GM18505 (cell line): ENCODE results near the gene SLC44A3.
A peak's percentile ranks its signal among the peaks of the same experiment; 100 is the strongest.

ENCODE experiments used
- ATAC-seq: cut with Tn5 transposase; IDR thresholded peaks from one replicate; pipeline ENCODE4 v1.9.1; 2021; ENCODE audit not compliant: unreplicated experiment
- POLR2A ChIP-seq: IDR thresholded peaks from 4 replicates; pipeline ENCODE4 v1.6.1; 2011; ENCODE audit warnings: borderline replicate concordance; ENCODE audit not compliant: insufficient read depth, insufficient read length; ENCODE audit errors: extremely low read depth

Gene SLC44A3

DNA sequence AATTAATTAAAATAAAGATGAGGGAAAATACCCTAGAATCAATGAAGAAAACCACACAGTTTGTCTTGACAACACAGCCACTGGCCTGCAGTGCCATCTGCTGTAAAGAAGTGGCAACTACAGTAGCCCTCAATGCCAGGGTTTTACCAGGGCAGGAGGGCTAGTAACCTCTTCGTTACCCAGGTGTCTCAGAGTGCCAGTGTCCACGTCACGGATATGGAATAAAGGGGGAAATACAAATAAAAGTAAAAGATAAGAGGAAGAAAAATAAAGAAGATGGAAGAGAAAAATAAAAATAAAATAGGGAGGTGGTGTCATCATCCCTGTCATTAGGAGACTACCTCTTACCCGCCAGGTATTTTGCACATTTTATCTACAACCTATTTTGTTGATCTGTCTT lies 14.2 kb upstream of the SLC44A3 start:
- ATAC-seq, result peak; percentile 59
- TF ChIP-seq POLR2A, result no peak

DNA sequence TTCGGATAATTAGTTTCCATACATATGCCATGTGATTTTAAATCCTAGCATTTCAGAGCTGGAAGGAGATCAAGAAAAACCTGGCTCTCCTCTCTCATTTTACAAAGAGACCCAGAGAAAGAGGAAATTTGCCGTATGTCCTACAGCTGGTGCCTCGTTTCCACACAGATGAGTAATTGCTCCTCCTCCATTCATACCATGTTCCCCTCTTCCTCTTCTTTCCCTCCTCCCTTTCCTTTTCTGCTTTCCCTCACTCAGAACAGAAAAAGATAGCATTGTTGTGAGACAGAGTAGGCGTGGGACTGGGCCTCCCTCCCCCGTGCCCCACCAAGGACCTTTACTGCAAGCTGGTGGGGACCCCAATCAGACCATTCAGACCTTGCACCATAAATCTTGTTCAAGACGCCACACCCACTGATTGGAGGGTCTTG lies 13.7 kb upstream of the SLC44A3 start:
- TF ChIP-seq POLR2A, result no peak
- no peak for ATAC-seq

DNA sequence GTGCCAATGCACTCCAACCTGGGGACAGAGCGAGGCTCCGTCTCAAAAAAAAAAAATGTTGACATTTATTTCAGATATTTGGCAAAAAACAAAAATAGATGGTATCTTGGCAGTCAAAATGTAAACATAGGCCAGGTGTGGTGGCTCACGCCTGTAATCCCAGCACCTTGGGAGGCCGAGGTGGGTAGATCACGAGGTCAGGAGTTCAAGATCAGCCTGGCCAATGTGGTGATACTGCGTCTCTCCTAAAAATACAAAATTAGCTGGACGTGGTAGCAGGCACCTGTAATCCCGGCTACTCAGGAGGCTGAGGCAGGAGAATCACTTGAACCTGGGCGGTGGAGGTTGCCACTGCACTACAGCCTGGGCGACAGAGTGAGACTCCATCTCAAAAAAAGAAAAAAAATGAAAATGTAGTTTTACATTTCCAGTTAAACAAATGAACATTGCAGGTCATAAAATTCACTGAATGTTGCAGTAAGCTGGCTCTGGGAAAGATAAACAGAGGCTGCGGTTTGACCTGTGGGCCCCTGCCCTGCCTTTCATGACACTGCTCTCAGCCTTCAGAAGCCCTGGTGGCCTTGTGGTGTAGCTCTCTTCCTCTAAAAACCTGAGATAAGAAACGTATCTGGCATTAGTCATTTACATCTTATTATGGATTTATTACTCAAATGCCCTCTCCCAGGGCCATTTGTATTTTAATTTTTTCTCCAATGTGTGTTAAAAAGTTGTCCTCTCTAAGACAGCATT lies 12.2 kb upstream of the SLC44A3 start:
- no peak for TF ChIP-seq POLR2A
- no peak for ATAC-seq

DNA sequence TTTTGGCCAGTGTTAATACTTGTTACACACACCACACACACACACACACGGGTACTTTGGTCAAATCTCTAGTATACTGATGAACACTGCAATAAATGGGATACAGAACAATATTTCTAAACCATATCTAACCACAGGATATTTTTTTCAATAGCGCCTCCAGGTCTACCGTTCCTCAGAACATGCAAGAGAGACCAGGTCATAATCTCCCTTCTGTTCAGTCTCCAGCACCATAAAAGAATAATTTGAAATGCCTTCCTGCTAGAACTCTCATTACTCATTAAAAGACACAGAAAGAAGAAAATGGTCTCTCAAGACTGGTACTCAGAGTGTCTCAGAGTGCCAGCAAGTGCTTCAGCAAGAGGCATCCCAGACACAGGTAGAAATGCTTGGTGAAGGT lies 11.5 kb upstream of the SLC44A3 start:
- no peak for TF ChIP-seq POLR2A
- no peak for ATAC-seq

DNA sequence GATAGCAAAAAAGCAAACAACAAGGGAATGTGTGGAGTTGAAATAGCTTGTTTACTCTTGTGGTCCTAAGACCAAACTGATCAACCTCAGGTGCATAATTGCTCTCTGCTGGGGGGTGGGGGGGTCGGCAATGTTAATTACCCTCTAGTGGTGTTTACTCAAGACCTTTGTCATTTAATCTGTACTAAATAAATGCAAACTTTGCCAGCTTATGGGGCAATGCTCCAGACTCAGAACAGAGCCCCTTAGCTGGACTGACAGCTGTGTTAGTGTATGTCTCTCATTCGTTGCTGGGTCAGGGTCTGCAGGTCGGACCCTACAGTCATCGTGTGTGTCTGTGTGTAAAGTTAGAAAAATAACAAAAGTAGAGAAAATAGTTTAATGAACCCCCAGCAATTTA lies 7.2 kb upstream of the SLC44A3 start:
- ATAC-seq, result no peak
- TF ChIP-seq POLR2A, result no peak

DNA sequence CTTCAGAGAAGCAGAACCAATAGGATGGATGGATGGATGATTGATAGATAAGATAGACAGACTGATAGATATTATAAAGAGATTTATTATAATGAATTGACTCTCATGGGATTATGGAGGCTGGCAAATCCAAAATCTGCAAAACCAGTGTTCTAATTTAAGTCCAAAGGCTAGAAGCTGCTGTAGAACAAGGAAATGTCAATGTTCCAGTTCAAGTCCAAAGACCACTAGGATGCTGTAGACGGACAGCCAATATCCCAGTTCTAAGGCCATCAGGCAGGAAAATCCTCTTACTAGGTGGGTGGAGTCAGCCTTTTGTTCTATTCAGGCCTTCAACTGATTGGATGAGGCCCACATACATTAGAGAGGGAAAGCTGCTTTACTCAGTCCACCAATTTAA lies 4.1 kb upstream of the SLC44A3 start:
- no peak for ATAC-seq
- TF ChIP-seq POLR2A, result no peak

DNA sequence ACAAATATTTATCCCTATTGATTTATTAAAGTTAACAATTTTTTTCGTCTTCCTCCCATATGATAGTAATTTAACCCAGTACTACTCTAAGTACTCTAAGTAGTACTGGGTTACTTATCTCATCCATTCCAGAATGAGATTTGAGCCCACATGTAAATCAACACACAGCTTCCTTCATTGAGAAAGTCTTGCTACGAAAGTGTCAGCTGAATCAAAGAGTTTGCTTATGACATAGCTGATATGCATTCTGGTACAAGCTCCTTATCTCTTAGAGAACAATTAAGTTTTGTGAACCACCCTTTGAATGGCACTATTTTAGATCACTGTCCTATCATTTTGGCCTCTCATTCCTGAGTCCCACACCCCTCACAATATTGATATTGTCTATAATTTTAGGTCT lies 2.4 kb upstream of the SLC44A3 start:
- no peak for ATAC-seq
- TF ChIP-seq POLR2A, result no peak

DNA sequence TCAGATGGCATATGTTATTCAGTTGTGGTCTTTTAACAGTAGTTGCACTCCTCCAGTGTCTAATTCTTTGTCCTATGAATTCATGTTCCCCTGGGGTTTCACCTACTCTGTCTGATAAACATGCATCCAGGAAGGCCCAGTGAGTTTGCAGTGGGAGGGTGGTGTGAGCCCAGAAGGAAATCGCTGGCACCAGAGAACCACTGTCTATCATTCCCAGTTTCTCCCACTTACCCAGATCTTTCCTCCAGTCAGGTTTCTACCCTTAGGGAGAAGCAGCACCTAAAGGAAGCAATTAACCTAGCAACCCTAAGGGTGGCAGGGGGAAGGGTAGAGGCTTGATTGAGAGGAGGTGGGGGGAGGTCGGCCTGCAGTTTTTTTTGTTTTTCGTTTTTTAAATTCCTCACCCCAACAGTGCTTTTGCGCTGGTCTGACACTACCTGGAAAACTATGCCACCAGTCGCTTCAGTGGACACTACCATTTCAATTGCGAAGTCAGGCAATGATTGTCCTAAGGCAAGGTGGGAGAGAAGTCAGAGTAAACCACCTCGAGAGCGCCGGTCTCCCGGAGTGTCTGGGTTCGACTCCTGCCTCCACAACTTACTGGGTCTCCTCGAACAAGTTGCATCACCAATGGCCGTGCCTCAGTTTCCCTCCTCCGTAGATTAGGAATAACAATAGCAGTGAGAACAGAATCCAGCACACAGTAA lies 766 bp upstream of the SLC44A3 start:
- no peak for ATAC-seq
- TF ChIP-seq POLR2A, result no peak

DNA sequence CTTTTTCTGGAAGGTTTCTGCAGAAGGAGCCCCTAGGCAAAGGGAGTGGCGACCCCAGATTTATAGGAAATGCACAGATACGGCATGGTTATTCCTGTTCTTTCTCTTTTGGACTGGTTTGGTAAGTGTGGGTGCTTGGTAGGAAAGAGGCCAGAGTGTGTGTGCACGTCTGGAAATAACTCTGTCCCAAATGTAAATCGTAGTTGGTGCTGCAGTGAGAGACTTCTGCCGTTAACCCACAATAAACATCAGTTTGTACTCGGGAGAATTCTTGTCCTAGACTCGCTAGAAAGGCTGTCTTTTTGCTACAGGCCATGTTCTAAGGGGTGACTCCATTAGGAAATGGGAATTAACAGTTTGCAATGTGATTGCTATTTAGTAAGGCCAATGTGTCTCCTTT lies 779 bp downstream of the SLC44A3 start:
- no peak for ATAC-seq
- no peak for TF ChIP-seq POLR2A

DNA sequence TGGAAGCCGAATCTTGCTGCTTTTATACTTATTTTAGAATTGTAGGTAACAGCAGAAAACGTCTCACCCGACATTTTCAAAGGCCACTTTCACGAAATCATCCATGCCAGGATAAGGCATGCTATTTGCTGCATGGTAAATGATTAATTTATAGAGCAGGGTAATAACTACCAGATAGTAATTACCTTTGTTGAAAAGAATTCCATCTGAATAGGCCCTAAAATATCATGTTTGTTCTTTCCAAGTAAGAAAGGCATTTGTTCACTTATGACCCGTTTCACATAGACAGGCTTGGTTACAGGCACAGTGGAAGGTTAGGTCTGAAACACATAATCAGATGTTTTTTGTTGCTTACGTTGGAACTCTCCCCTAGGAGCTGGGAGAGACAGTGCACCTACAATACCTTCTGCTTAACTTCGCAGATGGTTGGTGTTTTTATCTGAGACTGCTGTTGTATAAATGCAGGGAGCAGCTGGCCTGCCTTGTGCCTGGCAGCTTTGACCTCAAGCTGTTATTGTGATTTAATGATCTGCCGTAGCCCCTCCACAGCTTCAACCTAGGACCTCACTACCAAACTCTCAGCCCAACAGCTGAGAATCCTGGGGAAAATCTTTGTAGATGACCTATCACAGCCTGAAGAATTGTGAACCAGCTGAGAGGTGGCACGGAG lies 1.6 kb downstream of the SLC44A3 start:
- ATAC-seq, result no peak
- no peak for TF ChIP-seq POLR2A

DNA sequence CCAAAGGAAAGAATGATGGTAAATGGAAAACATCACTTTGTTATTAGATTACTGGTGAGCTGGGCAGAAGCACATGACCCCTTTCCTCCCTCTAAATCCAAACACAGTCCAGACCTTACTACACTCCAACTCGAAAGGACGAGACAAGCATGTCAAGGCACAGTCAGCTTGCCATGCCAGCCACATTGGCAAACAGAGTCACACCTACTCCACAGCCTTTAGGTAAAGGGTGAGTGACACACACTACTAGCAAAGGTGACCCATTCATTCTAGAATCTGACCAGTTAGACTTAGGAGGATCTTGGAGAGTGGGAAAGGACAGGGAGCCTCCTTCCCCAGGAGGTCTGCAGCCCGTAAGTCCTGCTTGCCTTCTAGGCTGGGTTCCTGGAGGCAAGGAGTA lies 3.0 kb downstream of the SLC44A3 start:
- no peak for TF ChIP-seq POLR2A
- ATAC-seq, result no peak

DNA sequence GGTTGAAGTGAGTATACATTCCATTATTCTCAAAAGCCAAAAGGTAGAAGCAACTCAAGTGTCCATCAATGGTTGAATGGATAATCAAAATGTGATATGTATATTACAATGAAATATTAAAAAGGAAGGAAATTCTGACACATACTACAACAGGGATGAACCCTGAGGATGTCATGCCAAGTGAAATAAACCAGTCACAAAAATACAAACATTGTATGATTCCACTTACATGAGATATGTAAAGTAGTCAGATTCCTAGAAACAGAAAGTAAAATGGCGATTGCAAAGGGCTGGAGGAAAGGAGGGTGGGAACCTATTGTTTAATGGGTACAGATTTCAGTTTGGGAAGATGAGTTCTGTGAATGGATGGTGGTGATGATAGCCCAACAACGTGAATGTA lies 5.8 kb downstream of the SLC44A3 start:
- TF ChIP-seq POLR2A, result no peak
- no peak for ATAC-seq

DNA sequence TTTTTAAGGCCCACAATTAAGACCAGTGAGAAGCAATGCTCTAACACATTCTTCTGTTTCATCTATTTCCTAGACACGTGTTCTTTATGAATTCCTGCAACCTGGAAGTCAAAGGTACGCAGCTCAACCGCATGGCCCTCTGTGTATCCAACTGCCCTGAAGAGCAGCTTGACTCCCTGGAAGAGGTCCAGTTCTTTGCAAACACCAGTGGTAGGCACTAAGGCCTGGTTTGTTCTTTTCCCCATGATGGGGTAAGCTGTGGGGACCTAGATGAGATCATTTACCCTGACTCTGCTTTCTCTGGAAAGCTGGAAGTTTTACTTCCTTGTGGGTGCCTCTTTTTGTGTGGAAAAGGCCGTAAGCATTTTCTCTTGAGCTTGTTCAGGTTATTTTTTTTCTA lies 7.3 kb downstream of the SLC44A3 start:
- no peak for TF ChIP-seq POLR2A
- no peak for ATAC-seq

DNA sequence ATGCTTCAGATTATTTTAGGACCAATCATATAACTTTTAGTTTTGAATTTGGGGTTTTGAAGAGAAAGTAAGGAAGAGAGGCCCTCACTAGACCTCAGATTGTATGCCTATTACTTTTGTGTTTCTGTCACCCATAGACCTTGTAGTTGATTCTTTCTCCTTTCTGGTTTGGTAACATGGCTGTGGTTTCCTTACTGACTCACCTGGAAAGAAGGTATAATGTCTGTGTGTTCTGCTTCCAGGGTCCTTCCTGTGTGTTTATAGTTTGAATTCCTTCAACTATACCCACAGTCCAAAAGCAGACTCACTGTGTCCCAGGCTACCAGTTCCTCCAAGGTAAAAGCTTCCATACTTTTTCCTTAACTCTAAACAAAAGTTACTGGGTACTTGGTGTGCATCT lies 8.1 kb downstream of the SLC44A3 start:
- no peak for ATAC-seq
- no peak for TF ChIP-seq POLR2A

DNA sequence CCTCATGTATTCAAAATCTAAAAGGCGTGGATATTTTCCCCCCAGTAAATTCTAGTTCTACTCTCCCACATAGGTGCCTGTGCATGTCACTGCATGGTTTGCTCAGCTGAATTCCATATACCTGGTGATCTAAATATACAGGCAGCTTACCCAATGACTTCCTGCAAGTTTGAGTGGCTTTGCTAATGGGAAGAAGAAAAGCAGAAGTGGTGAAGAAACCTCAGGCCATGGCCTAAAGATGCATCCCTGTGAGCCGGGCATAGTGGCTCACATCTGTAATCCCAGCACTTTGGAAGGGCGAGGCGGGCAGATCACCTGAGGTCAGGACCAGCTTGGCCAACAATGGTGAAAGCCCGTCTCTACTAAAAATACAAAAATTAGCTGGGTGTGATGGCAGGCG lies 11.5 kb downstream of the SLC44A3 start:
- ATAC-seq, result no peak

DNA sequence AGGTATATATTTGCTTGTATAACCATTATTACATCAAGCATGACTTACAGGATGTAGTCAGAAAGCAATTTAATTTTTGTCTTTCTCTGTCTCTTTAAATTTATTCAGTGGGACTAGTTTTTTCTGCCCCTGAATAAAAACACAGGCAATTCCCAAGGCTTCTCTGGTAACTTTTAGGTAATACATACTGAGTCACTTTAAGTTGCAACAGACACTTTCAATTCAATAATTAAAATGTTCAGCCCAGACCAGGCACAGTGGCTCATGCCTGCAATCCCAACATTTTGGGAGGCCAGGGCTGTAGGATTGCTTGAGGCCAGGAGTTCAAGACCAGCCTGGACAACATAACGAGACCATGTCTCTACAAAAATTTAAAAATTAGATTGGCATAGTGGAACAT lies 12.3 kb downstream of the SLC44A3 start:
- no peak for TF ChIP-seq POLR2A
- no peak for ATAC-seq

More for the DNA sequence above, 11.5 kb downstream of the SLC44A3 start:
- TF ChIP-seq POLR2A, result no peak
